GM19395 (cell line): ENCODE data around the gene HLA-DMB.
A peak's percentile ranks its signal among the peaks of the same experiment; 100 is the strongest.

Experiments
- ATAC-seq: cut with Tn5 transposase; IDR thresholded peaks from one replicate; pipeline ENCODE4 v1.9.1; 2021; ENCODE audit warnings: mild to moderate bottlenecking, moderate library complexity; ENCODE audit not compliant: unreplicated experiment

HLA-DMB gene

DNA sequence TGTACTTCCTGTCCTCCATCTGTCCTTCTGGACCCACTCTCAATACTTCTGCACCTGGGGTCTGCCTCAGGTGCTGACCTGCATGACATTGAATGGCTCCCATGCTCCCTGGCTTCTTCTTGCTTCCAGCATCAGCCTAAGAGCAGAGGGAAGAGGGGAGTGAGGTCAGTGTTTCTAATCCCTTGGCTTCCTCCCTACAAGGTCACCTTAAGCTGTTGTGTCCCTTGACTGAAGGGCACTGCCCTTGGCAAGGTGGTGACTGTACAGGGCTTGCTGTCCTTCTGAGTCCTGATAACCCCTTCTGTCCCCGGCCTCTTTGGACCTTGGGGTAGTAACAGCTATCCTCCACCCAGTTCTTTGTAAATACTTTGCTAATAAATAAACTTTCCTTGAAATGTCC, 9.6 kb downstream of the HLA-DMB start:
- ATAC-seq = no peak

DNA sequence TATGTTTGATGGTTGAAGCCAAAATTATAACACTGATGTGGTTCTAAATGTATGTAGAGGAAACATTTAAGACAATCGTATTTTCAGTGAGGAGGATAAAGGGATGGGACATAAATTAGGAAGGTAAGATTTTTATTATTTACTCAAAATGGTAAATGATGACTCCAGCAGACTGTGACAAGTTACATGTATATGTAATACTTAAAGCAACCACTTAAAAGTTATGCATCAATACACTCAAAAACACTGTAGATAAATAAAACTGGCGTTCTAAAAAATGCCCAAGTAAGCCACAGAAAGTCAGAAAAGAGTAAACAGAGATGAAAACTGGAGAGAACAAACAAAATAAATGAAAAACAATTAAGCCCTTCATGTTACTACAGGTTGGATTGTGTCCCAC, 18.7 kb downstream of the HLA-DMB start:
- ATAC-seq = no peak

DNA sequence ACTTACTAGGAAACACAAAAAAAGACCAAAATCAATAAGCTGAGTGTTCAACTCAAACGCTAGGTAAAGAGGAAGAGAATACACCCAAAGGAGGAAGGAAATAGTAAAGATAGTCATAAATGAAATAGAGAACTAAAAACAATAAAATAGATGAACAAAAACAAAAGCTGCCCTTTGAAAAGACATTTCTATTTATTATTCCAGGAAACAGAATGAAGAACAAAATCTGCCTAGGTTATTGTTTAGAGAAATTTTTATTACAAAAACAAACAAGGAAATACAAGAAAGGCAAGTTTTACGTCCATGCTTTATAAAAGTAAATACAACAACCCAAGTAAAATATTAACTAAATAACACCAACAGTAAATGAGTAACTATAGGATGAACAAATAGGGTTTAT, 20.1 kb downstream of the HLA-DMB start:
- no peak for ATAC-seq

DNA sequence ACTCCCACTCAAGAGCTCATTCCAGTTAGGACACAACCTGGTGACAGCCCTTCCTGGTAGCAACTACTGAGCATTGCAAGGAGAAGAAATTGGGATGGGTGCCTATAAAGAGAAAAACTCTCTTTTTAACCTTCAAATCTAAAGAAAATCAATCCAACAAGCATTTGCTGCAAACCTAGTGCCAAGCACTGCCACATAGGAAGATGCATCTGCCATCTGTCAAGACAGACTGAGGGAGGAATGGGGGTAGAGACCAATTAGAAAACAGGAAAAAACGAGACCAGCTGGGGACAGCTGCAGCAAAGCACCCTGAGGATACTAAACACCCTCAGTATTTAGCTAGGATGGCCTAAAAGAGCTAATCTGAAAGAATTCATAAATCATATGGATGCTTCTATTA, 27.9 kb downstream of the HLA-DMB start:
- no peak for ATAC-seq

DNA sequence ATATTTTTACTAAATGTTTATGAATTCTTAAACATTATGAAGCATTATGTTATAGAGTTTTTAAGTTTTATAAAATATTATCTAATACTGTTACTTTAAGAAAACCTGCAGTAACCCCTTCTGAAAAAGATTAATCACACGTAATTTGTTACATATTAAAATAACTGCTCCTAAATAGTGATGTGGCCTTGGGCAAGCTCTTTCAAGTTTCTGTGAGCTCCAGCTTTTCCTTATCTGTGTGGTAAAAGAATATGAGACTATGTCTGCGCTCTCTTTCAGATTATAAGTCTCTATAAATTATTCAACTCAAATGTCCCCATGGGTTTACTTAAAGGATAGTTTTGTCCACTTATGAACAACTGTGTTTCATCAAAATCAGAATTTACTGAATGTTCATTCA, 31.9 kb downstream of the HLA-DMB start:
- no peak for ATAC-seq

DNA sequence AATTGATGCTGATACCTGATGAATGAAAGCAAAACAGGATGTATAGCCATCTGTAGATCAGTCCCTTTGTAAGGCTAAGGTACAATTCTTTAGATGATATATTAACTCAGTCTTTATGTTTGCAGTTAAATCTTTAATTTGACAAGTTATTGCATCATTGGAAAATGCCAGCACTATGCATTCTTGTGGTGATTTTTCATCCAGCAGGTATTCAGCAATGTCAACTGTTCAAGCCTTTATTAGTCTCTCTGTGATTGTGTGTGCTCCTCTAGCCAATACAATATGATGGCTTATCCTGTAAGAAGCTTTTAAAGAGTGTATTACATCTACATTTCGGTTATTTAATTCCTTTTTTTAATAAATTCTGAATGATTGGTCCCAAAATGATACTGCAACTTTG, 34.3 kb downstream of the HLA-DMB start:
- ATAC-seq = no peak

DNA sequence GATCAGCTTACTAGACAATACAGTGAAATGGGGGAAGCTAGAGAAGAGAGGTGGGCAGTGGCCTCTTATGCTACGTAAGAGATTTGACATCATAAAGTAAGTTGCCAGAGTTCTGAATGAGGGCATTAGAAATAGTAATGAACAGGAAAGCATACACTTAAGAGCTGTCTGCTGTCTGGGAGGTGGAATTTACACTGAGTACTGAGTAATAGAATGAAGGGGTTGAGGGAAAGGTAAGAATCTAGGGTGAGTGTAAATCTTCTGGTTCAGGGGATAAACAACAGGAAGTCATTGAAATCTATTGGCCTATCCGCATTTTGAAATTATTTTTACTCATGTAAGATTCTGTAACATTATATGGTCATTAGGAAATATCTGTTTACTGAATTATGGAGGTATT, 35.8 kb downstream of the HLA-DMB start:
- no peak for ATAC-seq

DNA sequence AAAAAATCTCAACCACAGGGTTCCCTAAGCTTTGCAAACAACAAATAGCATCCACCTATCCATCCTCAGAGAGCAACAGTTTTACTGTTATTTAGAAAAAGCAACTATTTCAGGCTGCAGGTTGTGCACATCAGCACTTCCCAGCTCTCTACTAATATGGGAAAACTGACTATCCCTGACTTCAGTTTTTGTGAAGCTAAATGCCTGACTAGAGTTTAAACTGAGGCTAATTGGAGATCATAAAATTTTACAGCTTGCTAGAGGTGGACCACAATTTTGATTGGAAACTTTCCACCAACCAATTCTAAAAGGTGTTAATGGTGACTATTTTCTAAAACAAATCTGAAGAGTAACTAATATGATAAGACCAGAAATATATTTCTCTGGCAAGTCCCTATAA, 36.9 kb downstream of the HLA-DMB start:
- ATAC-seq = no peak

DNA sequence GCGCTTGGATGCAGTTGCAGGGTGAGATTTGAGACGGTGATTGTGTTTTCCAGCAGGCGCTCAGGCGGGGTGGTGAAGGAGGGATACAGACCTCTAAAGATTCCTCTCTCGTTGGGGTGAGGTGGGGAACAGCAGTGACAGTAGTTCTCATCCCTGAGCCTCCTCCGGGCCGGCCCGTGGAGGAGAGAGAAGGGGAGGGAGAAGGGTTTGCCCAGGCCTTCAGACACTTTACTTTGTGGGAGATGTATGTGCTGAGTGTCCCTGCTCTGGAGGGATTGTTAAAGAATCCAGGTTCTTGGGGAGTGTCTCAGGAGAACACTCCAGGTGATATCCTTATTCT, 45.9 kb downstream of the HLA-DMB start:
- no peak for ATAC-seq

DNA sequence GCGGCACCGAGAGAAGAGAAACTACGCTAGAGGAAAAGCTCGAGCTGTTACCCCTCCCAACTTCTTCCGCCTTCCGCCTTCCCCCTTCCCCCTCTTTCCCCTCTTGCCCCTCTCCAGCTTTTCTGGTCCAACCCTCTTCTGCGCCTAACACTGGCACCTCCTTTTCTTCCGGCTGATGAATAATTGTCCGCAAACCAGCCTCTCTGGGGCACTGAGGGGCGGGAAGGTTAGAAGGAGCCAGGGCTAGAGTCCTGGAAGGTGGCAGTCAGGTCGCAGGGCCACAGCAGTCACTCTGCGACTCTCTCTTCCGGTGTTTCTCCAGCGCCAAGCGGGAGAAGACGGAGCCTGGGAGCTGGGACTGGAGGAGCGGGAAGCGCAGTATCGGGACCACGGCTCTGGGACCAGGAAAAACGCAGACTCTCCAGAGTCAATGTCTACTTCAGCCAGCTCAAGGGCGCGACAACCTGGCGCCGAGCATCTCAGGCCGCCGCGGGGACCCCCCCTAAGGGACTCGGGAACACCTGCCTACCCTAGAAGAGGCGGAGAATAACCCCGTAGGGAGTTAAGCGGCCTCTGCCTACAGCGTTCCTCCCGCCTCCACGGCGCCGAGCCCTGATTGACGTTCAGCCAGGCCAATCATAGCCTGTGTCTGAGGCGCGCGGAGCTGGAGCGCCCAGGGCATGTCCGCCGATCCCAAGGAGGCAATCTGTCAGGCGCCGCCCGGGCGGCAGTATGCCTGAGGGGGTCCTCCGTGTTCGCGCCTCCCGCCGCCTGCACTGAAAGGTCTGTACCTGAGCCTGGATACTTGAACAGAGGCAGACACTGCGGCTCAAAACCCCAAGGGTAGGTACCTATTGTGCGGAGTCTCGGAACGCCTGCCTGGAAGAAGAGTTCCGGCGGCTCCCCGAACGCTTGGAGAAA, 46.5 kb downstream of the HLA-DMB start:
- ATAC-seq = peak; percentile 95

DNA sequence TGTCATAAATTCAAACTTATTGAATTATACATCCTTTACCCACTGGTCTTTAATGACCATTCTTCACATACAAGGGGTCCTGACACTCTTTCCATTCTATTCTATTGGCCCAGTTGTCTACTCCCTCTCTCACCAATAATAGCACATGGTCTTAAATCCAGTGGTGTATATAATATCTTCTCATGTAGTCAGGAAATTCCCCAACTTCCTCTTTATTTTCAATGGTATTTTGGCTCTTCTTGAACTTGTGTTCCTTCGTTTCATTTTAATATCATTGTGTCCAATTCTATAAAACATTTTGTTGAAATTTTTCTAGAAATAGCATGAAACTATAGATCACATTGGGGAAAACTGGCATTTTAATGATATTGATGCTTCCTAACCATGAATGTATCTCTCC, 50.0 kb downstream of the HLA-DMB start:
- no peak for ATAC-seq

DNA sequence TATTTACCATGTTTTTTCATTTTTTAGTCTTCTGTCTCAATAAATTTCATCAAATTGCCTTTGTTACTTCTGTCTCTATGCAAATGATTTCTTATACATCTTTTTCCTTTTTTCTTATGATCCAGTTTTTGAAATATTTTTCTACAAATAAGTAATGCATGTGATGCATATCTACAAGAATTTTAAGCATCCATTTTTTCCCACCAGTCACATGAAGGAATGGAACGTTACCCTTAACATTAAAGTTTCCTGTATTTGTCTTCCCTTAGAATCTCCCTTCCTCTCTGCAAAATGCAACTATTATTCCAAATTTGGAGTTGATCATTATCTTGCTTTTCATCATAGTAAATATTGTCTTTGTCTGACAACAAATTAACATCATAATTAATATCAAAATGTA, 51.3 kb downstream of the HLA-DMB start:
- no peak for ATAC-seq

DNA sequence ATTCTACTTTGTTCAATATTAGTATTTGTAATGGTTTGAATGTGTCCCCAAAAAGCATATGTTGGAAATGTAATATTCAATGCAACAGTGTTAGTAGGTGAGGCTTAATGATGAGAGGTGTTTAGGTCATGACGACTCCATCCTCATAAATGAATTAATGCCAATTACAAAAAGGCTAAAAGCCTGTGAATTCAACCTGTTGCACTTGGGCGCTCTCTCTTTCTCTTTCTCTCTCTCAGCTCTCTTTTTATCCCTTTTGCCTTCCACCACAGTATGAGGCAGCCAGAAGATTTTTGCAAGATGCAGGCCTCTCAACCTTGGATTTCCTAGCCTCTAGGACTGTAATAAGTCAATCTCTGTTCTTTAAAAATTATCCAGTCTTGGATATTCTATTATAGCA, 52.3 kb downstream of the HLA-DMB start:
- no peak for ATAC-seq

DNA sequence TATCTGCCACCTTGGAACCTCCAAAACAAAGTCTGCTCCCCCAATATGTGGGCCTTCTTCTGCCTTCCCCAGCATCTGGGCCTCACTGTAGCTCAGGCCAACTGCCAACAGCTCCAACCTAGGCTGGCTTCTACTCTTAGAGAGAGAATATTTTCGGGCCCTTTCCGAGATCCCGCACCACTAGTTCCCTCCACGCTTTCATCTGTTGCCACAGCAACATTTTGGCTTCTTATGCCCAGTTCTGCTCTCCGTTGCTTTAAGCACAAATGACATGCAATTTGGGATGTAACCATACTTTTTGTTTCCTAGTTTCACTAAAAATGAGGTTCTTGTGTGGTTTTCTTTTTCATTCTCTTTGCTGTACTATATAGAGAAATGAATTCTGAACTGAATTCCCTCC, 53.2 kb downstream of the HLA-DMB start:
- ATAC-seq = no peak

DNA sequence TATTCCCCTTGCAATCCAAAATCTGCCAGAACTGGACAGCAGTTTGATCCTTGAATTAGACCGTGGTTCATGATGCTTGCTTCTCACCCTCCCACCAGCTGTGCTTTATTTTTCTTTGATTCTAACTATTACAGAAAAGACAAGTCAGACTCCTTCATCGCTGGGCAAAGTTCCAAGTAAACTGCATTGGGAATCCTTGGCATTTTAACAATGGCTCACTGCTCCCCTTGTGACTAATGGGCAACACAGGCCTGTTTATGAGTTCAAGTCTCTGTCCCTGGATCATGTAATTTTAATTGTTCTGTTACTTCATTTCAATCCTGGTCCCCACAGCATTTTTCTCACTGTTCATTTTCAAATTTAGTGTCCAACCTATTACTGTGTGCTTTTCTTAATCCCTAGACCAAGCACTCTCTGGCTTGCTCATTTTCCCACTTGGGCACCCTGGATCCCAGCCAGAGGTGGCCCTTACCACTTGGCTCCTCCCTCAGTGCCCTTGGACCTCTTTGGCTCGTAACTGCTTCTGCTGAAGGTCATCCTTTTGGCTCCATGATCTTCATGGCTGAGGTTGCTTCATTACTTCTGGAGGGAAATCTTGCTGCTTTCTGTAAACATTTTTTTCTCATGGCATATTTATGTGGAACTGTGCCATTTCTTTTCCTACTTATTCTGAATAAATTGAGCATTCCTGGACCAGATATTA, 54.0 kb downstream of the HLA-DMB start:
- ATAC-seq = no peak

DNA sequence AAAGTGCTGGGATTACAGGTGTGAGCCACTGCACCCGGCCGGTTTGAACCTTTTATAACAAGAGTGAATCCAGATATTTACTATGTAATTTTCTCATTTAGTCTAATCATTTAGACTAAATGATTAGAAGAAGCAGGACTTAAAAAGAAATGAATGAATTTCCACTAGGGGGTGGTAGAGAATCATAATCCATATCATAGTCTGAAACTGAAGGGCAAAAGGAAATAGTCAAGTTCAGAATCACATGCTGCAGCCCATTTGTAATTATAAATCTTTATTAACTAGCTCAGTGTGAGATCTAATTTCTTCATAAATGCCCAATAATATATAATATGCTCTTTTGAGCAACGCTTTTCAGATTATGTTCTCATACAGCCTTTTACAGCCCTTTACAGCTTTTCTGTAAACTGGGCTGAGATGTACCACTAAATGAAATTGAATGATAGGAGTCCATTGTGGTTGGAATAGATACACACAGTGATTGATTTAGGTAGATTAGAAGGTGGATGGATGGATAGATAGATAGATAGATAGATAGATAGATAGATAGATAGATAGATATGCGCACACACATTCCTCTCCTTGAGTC, 55.0 kb downstream of the HLA-DMB start:
- no peak for ATAC-seq
